HepG2 (cell line): ENCODE data around the gene LITAF. TPM values are rescaled to one million over a fixed set of nuclear protein-coding genes. Genes with fewer than 3 reads are reported as not detected.
A peak's percentile ranks its signal among the peaks of the same experiment; 100 is the strongest.

Source experiments
- BHLHE40 ChIP-seq: IDR thresholded peaks from 2 replicates; pipeline ENCODE4 v1.6.1; 2011; ENCODE audit warnings: low read length, improper control_type of control experiment
- CBFB ChIP-seq: sonication (generic); formaldehyde crosslinking; IDR thresholded peaks from 2 replicates; pipeline ENCODE4 v1.4.0; 2020; ENCODE audit warnings: missing genetic modification reagents
- ESRRA ChIP-seq: sonication (generic); formaldehyde crosslinking; IDR thresholded peaks from 2 replicates; pipeline ENCODE4 v1.5.1; 2020; ENCODE audit warnings: mild to moderate bottlenecking, low read depth, missing genetic modification reagents
- FOXK1 ChIP-seq: sonication (generic); formaldehyde crosslinking; IDR thresholded peaks from 2 replicates; pipeline ENCODE4 v1.4.0; 2020; ENCODE audit warnings: low read depth, missing genetic modification reagents, borderline replicate concordance
- HDAC6 ChIP-seq: fragments of 200-600 bp; sonication (generic); IDR thresholded peaks from 2 replicates; pipeline ENCODE4 v1.7.0; 2017; ENCODE audit warnings: mild to moderate bottlenecking, antibody characterized with exemption, low read length, low read depth
- HES4 ChIP-seq: sonication (generic); formaldehyde crosslinking; IDR thresholded peaks from 2 replicates; pipeline ENCODE4 v1.9.0; 2021; ENCODE audit warnings: mild to moderate bottlenecking, missing genetic modification reagents, borderline replicate concordance
- HIVEP1 ChIP-seq: sonication (generic); formaldehyde crosslinking; IDR thresholded peaks from 2 replicates; pipeline ENCODE4 v1.4.0; 2020; ENCODE audit warnings: mild to moderate bottlenecking, missing genetic modification reagents
- MBD4 ChIP-seq: IDR thresholded peaks from 2 replicates; pipeline ENCODE4 v1.6.1; 2012; ENCODE audit warnings: low read length, inconsistent platforms, borderline replicate concordance
- NCOR1 ChIP-seq: fragments of 200-600 bp; sonication (generic); IDR thresholded peaks from 2 replicates; pipeline ENCODE4 v1.7.0; 2017; ENCODE audit warnings: antibody characterized with exemption, low read length, borderline replicate concordance
- NR1H2 ChIP-seq: sonication (generic); formaldehyde crosslinking; IDR thresholded peaks from 2 replicates; pipeline ENCODE4 v1.8.1; 2022; ENCODE audit warnings: low read depth, missing genetic modification reagents, borderline replicate concordance
- SOX13 ChIP-seq, 3 experiments: fragments of 450-650 bp in 1 of 3; sonication (generic) in 1 of 3; formaldehyde crosslinking in 1 of 3; IDR thresholded peaks in 2 of 3; conservative IDR thresholded peaks in 1 of 3; 2 replicates each; pipeline versions ENCODE4 v1.5.0 to v1.6.1; 2016 to 2020; ENCODE audit warnings: antibody characterized with exemption in 1 of 3, mild to moderate bottlenecking in 1 of 3, missing compliant biosample characterization in 1 of 3, missing genetic modification reagents in 1 of 3, moderate library complexity in 1 of 3
- TARDBP ChIP-seq: sonication (generic); formaldehyde crosslinking; IDR thresholded peaks from 2 replicates; pipeline ENCODE4 v1.8.0; 2022; ENCODE audit warnings: mild to moderate bottlenecking, missing genetic modification reagents
- ZBTB42 ChIP-seq: sonication (generic); formaldehyde crosslinking; IDR thresholded peaks from 2 replicates; pipeline ENCODE4 v1.5.0; 2020; ENCODE audit warnings: mild to moderate bottlenecking, missing genetic modification reagents
- ZNF274 ChIP-seq: sonication (generic); formaldehyde crosslinking; IDR thresholded peaks from 2 replicates; pipeline ENCODE4 v1.5.1; 2020; ENCODE audit warnings: mild to moderate bottlenecking, missing genetic modification reagents
- ZNF296 ChIP-seq: sonication (generic); formaldehyde crosslinking; conservative IDR thresholded peaks from 2 replicates; pipeline ENCODE4 v1.5.0; 2020; ENCODE audit warnings: mild to moderate bottlenecking, missing genetic modification reagents
- ZNF337 ChIP-seq: sonication (generic); formaldehyde crosslinking; IDR thresholded peaks from 2 replicates; pipeline ENCODE4 v1.5.1; 2020; ENCODE audit warnings: missing genetic modification reagents, low read depth, mild to moderate bottlenecking, borderline replicate concordance
- ZNF382 ChIP-seq: sonication (generic); formaldehyde crosslinking; IDR thresholded peaks from 2 replicates; pipeline ENCODE4 v1.5.0; 2020; ENCODE audit warnings: missing genetic modification reagents, mild to moderate bottlenecking, borderline replicate concordance
- ZNF616 ChIP-seq: sonication (generic); formaldehyde crosslinking; IDR thresholded peaks from 2 replicates; pipeline ENCODE4 v1.5.0; 2020; ENCODE audit warnings: low read depth, mild to moderate bottlenecking, missing genetic modification reagents
- ZNF749 ChIP-seq: sonication (generic); formaldehyde crosslinking; IDR thresholded peaks from 2 replicates; pipeline ENCODE4 v1.8.0; 2022; ENCODE audit warnings: mild to moderate bottlenecking, missing genetic modification reagents, moderate library complexity, borderline replicate concordance
- ZNF773 ChIP-seq: sonication (generic); formaldehyde crosslinking; IDR thresholded peaks from 2 replicates; pipeline ENCODE4 v1.4.0; 2020; ENCODE audit warnings: missing genetic modification reagents, borderline replicate concordance
- ZSCAN9 ChIP-seq: IDR thresholded peaks from 2 replicates; pipeline ENCODE4 v1.6.1; 2016; ENCODE audit warnings: borderline replicate concordance
- polyA plus RNA-seq, 8 experiments: library from polyadenylated mRNA; depleted of rRNA in 3 of 8; stranded (reverse) in 7 of 8; unstranded in 1 of 8; fragments of >200 nt; fragmentation: Illumina TruSeq in 4 of 8; extraction: Trizol in 4 of 8; gene quantifications; 2 replicates each; pipeline versions ENCODE4 v1.2.1 to v1.2.3, GENCODE V29; 2011 to 2016; ENCODE audit warnings: low read depth in 4 of 8, missing spikeins in 1 of 8, mixed read lengths in 1 of 8; ENCODE audit not compliant: insufficient read depth in 1 of 8
- total RNA-seq, 5 experiments: library from RNA; depleted of rRNA; stranded (reverse); fragments of >200 nt; fragmentation: Illumina TruSeq; extraction: Trizol; gene quantifications; 2 replicates each; pipeline ENCODE4 v1.2.3, GENCODE V29; 2016; ENCODE audit warnings: low read depth in 1 of 5
- TF ChIP-seq, protein P1 (sequence below): sonication (generic); formaldehyde crosslinking; IDR thresholded peaks from 2 replicates; pipeline ENCODE4 v1.5.0; 2020; ENCODE audit warnings: missing genetic modification reagents, mild to moderate bottlenecking, borderline replicate concordance
- TF ChIP-seq, protein P2 (sequence below): sonication (generic); formaldehyde crosslinking; IDR thresholded peaks from 2 replicates; pipeline ENCODE4 v1.4.0; 2020; ENCODE audit warnings: missing genetic modification reagents

The LITAF gene
- total and polyA plus RNA-seq, 2 of the 13 experiments (the other 11 are each of a cell fraction or from before 2014, with no cell fraction given) = 80.1 to 141 TPM

DNA sequence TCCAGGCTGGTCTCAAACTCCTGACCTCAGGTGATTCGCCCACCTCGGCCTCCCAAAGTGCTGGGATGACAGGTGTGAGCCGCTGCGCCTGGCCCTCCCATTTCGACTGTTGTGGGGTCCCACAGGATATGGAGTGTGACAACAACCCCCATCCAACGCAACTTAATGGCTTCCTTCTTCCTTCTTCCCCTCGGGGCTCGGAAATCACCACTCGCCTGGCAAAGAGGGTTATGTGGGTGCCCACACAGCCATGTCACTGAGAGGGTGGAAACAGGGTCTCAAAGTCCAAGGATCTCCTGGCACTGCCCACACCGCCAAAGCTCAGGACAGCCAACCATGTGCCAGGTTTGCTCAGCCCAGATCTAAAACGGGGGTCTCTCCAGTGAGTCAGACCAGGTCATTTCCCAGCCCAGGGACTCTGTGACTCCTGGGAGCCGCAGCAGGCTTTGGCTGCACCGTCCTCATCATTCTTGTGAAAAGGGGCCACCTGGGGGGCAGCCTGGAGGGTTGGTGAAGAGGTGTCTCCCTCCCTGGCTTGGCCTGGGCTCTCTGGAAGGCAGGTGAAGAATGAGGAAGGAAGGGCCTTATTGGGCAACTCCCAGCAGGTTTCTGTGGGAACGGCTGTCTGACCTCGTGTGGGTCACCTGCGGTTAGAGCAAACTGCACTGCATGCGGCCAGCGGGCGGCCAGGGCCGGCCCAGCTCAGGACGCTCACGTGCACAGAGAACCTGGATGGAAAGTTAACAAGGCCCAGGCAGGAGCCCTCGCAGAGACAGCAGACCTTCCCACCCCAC is 25.3 kb upstream of the LITAF start (continued):
- TF ChIP-seq ZNF749 = no peak
- TF ChIP-seq HDAC6 = no peak
- TF ChIP-seq ESRRA (CRISPR knock-in tag) = peak; percentile 82; the same call in 1 of the 2 replicates
- 0 out of 2 replicates have a peak, but pooled peaks have one; percentile 89 for TF ChIP-seq ZNF773 (CRISPR knock-in tag)
- peak; percentile 92 for TF ChIP-seq HIVEP1 (CRISPR knock-in tag)
- TF ChIP-seq NR1H2 (CRISPR knock-in tag) = no peak
- peak; percentile 95 for TF ChIP-seq ZNF274 (CRISPR knock-in tag)
- TF ChIP-seq, protein P1, sequence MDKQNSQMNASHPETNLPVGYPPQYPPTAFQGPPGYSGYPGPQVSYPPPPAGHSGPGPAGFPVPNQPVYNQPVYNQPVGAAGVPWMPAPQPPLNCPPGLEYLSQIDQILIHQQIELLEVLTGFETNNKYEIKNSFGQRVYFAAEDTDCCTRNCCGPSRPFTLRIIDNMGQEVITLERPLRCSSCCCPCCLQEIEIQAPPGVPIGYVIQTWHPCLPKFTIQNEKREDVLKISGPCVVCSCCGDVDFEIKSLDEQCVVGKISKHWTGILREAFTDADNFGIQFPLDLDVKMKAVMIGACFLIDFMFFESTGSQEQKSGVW (CRISPR knock-in tag) = no peak
- TF ChIP-seq SOX13 (IDR thresholded peaks at IDR 0.05) = peak; percentile 49
- TF ChIP-seq SOX13 (CRISPR knock-in tag; conservative IDR thresholded peaks at IDR 0.05 in 1 of 2, IDR thresholded peaks at IDR 0.05 in 1 of 2) = peak in 1 of 2 experiments; percentile 88; a peak in 2 of 4 replicates
- TF ChIP-seq CBFB = peak; percentile 98
- peak; percentile 94; the same call in 1 of the 2 replicates for TF ChIP-seq HES4 (CRISPR knock-in tag)
- TF ChIP-seq, protein P2, sequence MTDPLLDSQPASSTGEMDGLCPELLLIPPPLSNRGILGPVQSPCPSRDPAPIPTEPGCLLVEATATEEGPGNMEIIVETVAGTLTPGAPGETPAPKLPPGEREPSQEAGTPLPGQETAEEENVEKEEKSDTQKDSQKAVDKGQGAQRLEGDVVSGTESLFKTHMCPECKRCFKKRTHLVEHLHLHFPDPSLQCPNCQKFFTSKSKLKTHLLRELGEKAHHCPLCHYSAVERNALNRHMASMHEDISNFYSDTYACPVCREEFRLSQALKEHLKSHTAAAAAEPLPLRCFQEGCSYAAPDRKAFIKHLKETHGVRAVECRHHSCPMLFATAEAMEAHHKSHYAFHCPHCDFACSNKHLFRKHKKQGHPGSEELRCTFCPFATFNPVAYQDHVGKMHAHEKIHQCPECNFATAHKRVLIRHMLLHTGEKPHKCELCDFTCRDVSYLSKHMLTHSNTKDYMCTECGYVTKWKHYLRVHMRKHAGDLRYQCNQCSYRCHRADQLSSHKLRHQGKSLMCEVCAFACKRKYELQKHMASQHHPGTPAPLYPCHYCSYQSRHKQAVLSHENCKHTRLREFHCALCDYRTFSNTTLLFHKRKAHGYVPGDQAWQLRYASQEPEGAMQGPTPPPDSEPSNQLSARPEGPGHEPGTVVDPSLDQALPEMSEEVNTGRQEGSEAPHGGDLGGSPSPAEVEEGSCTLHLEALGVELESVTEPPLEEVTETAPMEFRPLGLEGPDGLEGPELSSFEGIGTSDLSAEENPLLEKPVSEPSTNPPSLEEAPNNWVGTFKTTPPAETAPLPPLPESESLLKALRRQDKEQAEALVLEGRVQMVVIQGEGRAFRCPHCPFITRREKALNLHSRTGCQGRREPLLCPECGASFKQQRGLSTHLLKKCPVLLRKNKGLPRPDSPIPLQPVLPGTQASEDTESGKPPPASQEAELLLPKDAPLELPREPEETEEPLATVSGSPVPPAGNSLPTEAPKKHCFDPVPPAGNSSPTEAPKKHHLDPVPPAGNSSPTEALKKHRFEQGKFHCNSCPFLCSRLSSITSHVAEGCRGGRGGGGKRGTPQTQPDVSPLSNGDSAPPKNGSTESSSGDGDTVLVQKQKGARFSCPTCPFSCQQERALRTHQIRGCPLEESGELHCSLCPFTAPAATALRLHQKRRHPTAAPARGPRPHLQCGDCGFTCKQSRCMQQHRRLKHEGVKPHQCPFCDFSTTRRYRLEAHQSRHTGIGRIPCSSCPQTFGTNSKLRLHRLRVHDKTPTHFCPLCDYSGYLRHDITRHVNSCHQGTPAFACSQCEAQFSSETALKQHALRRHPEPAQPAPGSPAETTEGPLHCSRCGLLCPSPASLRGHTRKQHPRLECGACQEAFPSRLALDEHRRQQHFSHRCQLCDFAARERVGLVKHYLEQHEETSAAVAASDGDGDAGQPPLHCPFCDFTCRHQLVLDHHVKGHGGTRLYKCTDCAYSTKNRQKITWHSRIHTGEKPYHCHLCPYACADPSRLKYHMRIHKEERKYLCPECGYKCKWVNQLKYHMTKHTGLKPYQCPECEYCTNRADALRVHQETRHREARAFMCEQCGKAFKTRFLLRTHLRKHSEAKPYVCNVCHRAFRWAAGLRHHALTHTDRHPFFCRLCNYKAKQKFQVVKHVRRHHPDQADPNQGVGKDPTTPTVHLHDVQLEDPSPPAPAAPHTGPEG (CRISPR knock-in tag) = peak; percentile 92; the same call in 1 of the 2 replicates
- peak; percentile 85; the same call in 1 of the 2 replicates for TF ChIP-seq ZNF337 (CRISPR knock-in tag)
- no peak for TF ChIP-seq MBD4
- peak; percentile 99 for TF ChIP-seq ZSCAN9 (CRISPR knock-in tag)
- TF ChIP-seq ZNF296 (CRISPR knock-in tag) = peak; percentile 96
- peak; percentile 83; the same call in 1 of the 2 replicates for TF ChIP-seq ZBTB42 (CRISPR knock-in tag)
- no peak for TF ChIP-seq ZNF382
- TF ChIP-seq TARDBP (CRISPR knock-in tag) = peak; percentile 56; the same call in 1 of the 2 replicates
- TF ChIP-seq NCOR1 = no peak
- peak; percentile 83; the same call in 1 of the 2 replicates for TF ChIP-seq ZNF616 (CRISPR knock-in tag)
- TF ChIP-seq BHLHE40 = peak; percentile 99
- TF ChIP-seq FOXK1 (CRISPR knock-in tag) = peak; percentile 81; the same call in 1 of the 2 replicates
